GM18867 (cell line): Measurements from ENCODE around the gene ST6GALNAC5.
"Not testable (repeated sequence)": the region's sequence is repeated elsewhere in the genome, so short reads cannot be mapped to it uniquely, and the experiment has no call there.

Source experiments
- ATAC-seq: cut with Tn5 transposase; IDR thresholded peaks from one replicate; pipeline ENCODE4 v1.9.1; 2021; ENCODE audit warnings: mild to moderate bottlenecking, moderate library complexity; ENCODE audit not compliant: unreplicated experiment

The ST6GALNAC5 gene

DNA sequence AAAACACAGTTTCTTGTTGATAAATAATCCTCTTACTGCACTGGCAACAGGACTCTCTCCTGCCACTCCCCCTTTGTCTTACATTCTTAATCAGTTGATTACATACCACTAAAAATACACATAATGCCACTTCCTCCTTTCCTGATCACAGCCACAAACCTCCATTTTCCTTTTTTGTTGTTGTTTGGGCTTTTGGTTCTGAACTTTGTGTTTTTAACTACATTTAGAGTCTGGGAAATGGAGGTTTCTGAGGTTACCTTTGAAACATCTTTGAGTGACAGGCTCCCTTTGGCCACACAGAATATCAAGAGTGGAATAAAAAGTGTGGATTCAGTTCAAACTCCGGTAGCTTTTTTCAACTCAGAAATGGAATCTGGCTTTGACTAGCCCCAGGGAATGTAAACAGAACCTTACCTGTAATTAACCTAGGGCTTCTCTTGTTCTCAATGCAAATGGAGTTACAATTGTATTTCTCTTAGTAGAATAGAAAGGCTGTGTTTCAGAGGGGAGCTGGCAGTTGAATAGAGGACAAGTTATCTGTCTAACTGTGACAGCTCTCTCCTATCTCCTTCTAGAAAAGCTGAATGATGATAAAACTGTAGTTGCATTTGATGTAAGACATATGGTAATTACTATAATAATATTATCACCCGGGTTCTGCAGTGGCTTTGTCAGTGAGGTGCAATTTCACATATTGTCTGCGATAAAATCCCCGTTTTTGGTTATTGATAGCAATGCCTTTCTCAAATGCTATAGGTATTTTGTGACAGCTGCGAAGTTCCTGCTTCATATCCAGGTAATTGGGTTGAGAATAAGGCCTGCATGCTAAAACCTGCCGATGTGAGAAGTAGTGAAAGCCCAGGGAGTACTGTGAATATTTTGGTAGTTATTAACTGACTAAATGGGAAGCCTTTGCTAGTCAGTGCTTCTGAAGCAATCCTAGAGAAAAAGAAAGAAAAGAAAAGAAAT is 66.9 kb downstream of the ST6GALNAC5 start:
- no peak for ATAC-seq

DNA sequence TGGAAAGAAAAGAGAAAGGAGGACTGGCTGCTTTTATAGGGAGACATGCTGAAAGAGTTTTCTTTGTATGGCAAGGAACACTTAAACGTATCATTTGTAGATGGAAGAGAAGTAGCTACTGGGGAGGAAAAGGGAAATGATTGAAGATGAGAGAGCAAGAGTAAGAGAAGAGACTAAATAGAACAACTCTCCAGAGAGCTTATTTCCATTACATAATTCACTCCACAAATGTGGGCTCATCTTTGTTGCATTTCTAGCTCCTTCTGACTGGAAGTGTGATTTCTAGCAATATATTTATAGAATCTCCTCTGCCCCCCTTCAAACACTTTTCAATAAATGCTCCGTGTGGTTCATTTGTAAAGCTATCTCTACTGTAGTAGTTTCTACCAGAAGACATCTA is 71.0 kb downstream of the ST6GALNAC5 start:
- ATAC-seq = no peak

DNA sequence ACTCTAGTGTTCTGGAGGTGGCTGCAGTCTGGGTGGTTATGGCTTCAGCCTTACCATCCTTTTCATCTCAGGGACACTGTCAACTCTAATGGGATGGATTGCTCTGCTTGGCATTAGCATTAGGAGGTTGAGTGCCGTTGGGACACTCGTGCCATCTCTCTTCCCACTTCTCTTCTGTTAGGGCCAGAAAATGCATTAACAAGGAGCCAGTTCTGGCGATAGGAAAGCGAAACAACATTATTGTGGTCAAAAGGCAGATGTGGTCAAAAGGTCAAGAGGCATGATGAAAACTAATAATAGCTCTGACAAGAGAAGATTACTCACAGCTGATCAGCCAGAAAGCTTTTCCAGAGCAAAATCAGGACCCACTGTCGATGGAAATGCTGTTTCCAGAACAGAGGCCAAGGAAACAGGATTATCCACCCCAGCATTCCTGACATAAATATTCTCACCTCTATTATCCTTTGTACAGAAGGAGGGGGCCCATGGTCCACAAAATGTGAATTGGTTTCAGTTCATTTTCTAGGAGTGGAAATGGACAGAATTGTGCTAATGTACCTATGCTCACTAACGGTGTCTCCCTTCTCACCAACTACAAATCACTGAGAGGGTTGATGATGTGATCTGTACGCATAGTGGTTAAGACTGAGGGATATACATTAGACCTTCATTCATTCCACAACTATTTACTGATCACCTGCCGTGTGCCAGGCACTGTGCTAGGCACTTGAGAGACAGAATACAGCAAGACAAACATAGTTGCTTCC is 72.0 kb downstream of the ST6GALNAC5 start:
- ATAC-seq = peak; percentile 79

DNA sequence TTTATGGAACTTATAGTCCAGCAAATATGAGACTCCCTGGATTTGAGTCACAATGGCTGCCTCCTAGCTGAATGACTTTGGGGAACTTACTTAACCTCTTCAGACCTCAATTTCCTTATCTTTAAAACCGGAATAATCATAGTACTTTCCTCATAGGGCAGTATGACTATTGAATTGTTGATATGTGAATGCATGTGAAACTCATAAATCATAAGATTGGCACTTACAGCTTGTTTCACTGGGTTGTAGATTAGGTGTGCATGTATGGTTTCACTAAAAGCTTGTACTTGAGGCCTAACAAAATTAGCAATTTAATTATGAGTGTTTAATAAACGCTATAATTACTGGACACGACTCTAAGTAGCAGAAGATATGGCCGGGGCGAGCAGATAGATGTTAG is 72.5 kb downstream of the ST6GALNAC5 start:
- ATAC-seq = no peak

DNA sequence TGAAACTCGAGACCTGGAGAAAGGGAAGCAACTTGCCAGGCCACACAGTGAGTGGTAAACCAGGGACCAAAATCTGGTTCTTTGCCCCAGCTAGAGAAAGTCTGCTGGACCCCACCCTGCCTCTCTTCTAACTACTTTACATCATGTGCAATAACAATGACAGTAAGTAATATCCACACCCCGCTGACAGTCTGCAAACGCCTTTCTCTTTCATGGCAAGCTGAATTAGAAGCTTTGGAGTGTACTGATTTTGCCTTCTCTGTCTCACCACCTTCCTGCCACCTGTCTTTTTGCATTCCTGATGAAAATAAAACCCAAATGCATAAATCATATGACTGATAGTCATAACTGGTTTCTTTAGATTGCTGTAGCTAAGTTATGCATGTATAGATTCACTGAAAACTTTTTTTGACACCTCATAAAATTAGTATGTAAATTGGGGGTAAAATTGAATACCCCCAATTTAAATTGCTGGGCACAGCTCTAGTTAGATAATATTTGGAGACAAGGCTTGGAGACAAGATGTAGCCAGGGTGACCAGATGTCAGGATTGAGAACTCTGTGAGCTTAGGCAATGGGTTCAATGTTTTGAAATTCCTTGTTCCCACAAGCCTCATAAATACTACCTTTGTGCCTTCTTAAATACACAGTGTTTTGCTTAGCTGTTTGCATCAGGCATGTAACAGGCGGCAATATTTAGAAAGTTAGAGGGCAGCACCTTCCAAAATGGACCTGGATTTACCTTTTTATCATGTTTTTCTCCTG is 73.5 kb downstream of the ST6GALNAC5 start:
- no peak for ATAC-seq

DNA sequence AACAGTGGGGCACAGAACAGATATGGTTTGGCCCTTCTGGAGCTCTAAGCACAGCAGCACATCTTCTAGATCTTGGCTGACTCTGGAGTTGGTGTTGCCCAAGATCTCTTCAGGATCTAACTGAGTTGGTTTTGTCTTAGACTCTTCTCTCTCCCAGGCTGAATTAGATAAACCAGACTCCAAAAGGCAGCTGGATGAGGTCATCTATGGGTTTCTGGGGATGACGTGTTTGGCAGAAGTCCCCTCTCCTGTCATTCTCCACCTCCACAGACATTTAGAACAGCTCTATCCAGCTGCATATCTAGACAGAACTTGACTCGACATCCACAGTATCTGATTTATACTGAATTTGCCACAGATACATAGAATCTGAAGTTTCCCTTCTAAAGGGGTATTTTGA is 75.3 kb downstream of the ST6GALNAC5 start:
- ATAC-seq = no peak

DNA sequence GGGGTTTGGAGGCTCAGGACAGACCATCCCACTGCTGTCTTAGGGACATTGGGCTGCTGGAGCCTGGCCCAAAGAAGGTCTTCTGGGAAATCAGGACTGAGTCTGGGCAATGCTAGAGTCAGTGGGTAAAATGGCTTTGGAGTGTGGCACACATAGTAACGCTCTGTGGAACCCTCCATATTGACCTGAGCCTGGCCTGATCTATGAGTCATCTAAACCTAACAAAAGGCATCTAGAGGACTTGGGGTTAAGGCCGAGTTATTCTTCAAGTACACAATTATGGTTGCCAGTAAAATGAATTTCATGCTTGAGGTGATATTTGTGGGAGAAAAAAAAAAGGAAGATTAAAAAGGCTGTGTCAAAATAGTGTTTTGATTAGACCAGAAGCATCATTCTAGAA is 77.7 kb downstream of the ST6GALNAC5 start:
- ATAC-seq = no peak

DNA sequence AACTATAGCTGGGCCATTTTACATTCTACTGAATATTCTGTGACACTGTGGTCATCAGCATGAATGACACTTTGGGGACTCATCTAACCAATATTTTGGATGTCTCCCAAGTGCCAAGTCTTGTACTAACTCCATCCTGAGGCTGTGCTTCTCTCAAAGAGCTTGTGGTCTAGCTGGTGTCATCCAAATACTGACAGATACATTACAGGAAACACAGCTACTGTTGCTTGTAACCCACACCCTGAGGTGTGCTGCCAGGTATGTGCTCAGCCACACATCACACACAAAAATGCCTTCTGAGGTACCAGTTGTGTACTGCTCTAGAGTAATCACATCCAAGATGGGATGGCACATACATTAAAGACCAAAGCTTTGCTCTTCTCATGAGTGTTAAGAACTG is 81.6 kb downstream of the ST6GALNAC5 start:
- ATAC-seq = peak; percentile 44

DNA sequence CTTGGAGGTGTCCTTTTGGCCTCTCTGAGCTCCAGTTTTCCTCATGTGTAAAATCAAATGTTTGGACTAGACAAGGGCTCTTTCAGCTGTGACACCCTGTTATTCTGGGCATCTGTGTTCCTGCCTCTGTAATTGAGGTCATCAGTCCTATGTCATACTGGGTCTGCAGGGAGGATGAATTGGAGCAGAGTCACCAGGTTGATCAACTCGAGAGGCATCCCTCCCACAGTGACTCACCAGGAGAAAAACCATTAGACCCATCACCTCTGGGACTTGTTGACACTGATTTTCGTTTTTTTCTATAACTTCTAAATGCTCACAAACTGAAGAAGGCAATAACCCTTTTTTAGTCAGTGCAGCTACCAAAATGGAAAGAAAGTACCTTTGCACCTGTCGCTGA is 82.2 kb downstream of the ST6GALNAC5 start:
- ATAC-seq = peak; percentile 9

DNA sequence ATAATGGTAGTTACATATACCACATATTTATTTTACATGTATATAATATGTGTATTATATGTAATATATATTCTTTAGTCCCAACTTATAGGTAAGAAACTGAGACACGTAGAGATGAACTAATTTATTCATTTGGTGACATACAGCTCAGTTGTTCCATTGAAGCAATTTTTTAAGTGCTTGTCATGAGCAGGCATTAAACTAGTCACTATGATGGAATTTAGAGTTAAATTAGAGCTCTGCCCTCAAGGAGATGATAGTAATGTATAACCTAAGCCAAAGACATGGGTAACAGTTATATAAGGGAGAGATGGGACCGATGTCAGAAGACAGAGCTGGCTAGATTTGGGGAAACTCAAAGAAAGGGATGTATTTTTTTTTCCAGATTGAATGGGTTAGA is 83.0 kb downstream of the ST6GALNAC5 start:
- ATAC-seq = no peak

DNA sequence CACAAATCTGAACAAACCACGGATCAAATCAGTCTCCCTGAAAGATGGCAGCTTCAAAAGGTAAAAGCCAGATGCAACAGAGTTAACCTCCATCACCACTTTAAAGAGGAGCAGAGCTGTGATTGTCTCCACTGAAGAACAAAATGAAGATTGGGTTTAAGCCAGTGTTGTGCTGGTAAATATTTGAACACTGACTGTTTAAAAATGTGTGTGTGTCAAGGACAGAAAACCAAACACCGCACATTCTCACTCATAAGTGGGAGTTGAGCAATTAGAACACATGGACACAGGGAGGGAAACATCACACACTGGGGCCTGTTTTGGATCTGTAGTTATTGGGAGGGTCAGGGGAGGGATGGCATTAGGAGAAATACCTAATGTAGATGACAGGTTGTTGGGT is 83.9 kb downstream of the ST6GALNAC5 start:
- no peak for ATAC-seq

DNA sequence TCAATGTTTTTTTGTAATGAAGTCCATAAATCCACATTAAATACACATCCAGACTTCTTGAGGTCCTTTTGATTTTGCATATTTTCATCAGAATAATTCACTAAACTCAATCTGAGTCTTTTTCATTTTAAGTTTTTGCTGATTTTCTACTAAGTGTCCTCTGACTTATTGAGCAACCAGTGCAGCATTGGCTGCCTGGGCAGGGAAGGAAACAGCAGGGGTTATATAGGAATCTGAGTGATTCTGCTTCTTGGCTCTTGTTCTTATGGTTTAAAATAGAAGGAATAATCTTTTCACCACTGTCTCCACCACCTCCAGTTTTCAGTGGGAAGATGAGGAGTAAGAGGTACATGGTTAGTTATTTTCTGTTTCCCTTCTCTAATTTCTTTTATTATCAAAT is 88.4 kb downstream of the ST6GALNAC5 start:
- ATAC-seq = no peak

DNA sequence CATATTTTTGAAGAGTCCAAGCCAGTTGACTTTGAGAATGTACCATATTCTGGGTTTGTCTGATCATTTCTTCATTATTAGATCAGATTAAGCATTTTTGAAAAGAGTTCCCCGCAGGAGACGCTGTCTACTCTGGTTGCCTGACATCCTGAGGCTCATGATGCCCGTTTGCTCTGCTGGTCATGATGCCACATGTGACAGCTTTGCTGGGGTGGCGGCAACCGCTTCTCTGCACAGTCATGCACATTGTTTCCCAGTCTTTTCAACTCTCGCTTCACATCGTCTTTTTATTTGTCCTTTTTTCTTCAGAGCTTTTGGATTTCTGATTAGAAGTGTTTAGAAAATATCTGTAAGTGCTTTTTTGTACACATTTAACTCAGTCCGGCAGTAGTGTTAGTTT is 90.7 kb downstream of the ST6GALNAC5 start:
- ATAC-seq = no peak

DNA sequence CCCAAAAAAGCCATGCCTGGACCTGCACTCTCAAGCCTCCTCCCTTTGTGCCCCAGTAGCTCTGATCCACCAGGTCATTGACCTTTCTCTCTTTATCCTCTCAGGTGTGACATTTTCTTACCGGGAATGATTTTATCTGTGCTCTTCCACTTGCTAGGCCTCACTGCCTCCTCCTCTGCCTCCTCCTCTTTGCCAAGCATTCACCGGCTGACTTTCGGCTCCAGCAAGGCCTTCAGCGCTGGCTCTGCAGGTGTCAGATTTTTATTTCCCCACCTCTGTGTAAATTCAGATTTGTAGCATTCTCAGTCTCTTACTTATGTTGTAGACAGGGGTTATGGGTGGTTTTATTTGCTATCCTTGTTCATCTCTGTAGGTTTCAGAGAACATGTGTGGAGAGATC is 91.5 kb downstream of the ST6GALNAC5 start:
- ATAC-seq = no peak

DNA sequence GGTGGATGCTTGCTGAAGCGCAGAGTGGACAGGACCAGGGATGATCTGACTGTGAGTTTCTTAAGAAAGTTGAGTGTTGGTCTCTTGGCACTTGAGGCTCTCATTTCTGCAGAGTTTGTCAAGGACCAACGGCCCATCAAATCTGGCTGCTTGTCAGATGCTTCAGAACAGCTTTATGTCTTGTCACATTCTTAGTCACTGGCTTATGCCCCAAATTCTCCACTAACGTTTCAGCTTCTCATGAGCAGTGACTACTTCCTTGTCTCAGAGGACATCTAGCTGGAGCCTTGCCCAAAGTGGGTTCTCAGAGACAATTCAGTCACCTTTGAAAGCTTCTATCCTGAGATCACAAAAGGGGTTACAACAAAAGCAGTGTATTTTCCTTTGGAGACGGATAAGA is 92.3 kb downstream of the ST6GALNAC5 start:
- ATAC-seq = no peak

DNA sequence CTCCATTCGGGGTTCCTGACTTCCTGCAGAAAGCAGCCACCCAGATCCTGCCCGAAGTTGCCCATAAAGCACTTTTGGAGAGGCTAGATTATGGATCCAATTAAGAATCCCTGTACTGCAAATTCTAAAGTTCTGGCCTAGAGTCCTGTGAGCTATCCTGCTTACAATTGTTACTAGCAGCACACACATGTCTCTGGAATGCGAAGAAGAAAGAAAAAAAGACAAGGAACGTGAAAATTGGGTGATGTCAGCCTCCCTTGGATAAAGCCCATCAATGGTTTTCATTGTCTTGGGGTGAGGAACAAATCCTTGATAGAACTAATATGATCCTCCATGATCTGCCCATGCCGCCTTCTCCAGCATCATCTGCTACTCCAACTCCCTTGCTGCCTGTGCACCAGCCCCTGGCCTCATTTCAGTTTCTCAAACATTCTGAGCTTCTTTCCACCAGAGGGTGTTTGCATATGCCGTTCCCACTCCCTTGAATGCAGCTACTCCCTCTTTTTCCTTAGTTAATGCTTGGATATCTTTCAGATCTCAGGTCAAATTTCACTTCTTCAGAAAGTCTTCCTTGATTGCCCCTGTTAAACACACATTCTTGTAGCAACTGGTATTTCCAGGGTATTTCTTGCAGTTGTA is 94.0 kb downstream of the ST6GALNAC5 start:
- ATAC-seq = no peak

DNA sequence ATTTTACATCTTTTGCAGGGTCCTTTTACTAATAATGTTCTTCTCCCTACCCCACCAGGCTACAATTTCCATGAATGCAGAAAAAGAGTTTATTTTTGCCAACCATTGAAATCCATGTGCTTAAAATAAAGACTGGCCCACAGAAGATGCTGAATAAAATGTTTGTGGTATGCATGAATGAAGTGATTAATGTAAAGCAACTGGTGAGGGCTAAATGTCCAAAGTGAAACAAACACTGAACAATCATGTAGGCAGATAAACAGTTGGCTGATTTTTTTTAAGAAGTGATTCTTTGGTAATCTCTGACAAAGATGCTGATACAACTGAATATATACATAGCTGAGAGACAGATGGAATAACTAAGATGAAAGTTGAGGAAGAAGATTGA is 94.5 kb downstream of the ST6GALNAC5 start:
- ATAC-seq = no peak

DNA sequence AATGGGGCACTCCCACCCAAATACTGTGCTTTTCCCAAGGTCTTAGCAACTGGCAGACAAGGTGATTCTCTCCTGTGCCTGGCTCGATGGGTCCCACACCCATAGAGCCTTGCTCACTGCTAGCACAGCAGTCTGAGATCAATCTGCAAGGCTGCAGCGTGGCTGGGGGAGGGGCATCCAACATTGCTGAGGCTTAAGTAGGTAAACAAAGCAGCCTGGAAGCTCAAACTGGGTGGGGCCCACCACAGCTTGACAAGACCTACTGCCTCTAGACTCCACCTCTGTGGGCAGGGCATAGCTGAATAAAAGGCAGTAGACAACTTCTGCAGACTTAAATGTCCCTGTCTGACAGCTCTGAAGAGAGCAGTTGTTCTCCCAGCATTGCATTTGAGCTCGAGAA is 114.0 kb downstream of the ST6GALNAC5 start:
- not testable (repeated sequence) for ATAC-seq

DNA sequence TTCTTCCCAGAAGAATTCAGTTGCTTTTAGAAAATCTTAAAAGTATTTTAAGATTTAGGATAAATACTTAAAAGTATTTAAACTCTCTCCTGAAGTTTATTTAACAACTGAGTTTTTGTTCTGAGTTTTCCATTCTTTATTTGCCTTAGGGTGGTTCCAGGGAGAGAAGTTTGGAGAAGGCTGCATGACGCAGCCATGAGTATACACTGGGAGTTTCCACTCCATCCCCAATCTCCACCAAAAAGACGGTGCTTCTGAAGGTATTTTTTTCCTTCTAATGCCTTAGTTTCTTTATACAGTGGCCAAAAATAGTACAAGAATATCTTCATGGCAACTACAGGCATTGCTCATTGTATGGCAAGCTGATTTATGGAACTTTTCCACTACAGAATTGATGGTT is 122.7 kb downstream of the ST6GALNAC5 start:
- no peak for ATAC-seq

DNA sequence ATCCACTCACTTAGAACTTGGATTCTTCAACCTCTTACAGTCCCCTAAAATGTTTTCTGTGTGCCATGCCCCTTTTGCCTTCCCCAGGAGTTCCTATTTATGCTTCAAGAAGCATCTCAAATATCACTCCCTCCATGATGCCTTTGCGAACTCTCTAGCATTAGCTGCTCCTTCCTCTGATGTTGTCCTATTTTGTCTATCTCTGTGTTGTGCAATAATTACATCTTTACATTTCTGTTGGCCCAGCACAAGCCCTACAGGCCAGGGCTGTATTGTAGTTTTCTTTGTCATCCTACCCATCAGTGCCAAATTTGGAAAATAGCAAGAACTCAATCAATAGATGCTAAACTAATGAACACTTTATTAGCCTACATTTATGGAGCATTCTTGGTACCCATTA is 125.8 kb downstream of the ST6GALNAC5 start:
- no peak for ATAC-seq
